Astrocyte (in vitro differentiated cells and primary cell): Measurements from ENCODE around the gene ANKMY2. TPM values are rescaled to one million over a fixed set of nuclear protein-coding genes. Genes with fewer than 3 reads are reported as not detected.

Experiments
- DNase-seq: peaks from one replicate; pipeline ENCODE4 v3.0.0-alpha.2; 2010; ENCODE audit warnings: low read depth
- FAIRE-seq: peaks from 2 replicates; lab custom pipeline; 2011; peaks lifted over from hg19 to GRCh38; lab: Jason Lieb, UNC
- H2AFZ ChIP-seq: 2 replicates; pipeline ENCODE4 v1.6.0; 2012; ENCODE audit warnings: low read depth, low read length, inconsistent platforms
- H3K27ac ChIP-seq: 2 replicates; pipeline ENCODE4 v1.5.1; 2011; ENCODE audit warnings: low read depth, low read length, inconsistent platforms
- H3K27me3 ChIP-seq: 2 replicates; pipeline ENCODE4 v1.6.0; 2011; ENCODE audit warnings: low read length, inconsistent platforms; ENCODE audit not compliant: insufficient read depth
- H3K36me3 ChIP-seq: 2 replicates; pipeline ENCODE4 v1.5.1; 2011; ENCODE audit warnings: low read length, inconsistent platforms; ENCODE audit not compliant: insufficient read depth
- H3K4me1 ChIP-seq: 2 replicates; pipeline ENCODE4 v1.5.1; 2011; ENCODE audit warnings: low read length, inconsistent platforms; ENCODE audit not compliant: insufficient read depth
- H3K4me2 ChIP-seq: 2 replicates; pipeline ENCODE4 v1.6.0; 2012; ENCODE audit warnings: low read length, inconsistent platforms
- H3K4me3 ChIP-seq: 2 replicates; pipeline ENCODE4 v1.5.1; 2011; ENCODE audit warnings: low read depth, mild to moderate bottlenecking, low read length, inconsistent platforms; ENCODE audit not compliant: insufficient read depth
- H3K79me2 ChIP-seq: 2 replicates; pipeline ENCODE4 v1.6.0; 2012; ENCODE audit warnings: mild to moderate bottlenecking, low read length, inconsistent platforms; ENCODE audit not compliant: insufficient read depth
- H3K9ac ChIP-seq: 2 replicates; pipeline ENCODE4 v1.6.0; 2012; ENCODE audit warnings: mild to moderate bottlenecking, low read length, inconsistent platforms
- H3K9me3 ChIP-seq: 2 replicates; pipeline ENCODE4 v1.5.1; 2012; ENCODE audit warnings: low read depth, mild to moderate bottlenecking, low read length, inconsistent platforms; ENCODE audit not compliant: insufficient read depth
- H4K20me1 ChIP-seq: 2 replicates; pipeline ENCODE4 v1.6.0; 2012; ENCODE audit warnings: low read length, inconsistent platforms; ENCODE audit not compliant: insufficient read depth
- H3K27ac Mint-ChIP-seq: one replicate; pipeline ENCODE4 v1.8.0; 2021; ENCODE audit warnings: mild to moderate bottlenecking, mixed read lengths; ENCODE audit not compliant: unreplicated experiment
- H3K27me3 Mint-ChIP-seq: one replicate; pipeline ENCODE4 v1.8.0; 2021; ENCODE audit warnings: low read depth, mixed read lengths; ENCODE audit not compliant: unreplicated experiment
- H3K36me3 Mint-ChIP-seq: one replicate; pipeline ENCODE4 v1.8.0; 2021; ENCODE audit warnings: low read depth, mixed read lengths; ENCODE audit not compliant: unreplicated experiment
- H3K4me1 Mint-ChIP-seq: one replicate; pipeline ENCODE4 v1.8.0; 2021; ENCODE audit warnings: low read depth, mixed read lengths; ENCODE audit not compliant: unreplicated experiment
- H3K4me3 Mint-ChIP-seq: one replicate; pipeline ENCODE4 v1.8.0; 2021; ENCODE audit warnings: mild to moderate bottlenecking, moderate library complexity, mixed read lengths; ENCODE audit not compliant: unreplicated experiment
- H3K9me3 Mint-ChIP-seq: one replicate; pipeline ENCODE4 v1.8.0; 2021; ENCODE audit warnings: mild to moderate bottlenecking, mixed read lengths; ENCODE audit not compliant: unreplicated experiment
- CTCF ChIP-seq: IDR thresholded peaks from 2 replicates; pipeline ENCODE4 v1.5.1; 2011; ENCODE audit warnings: low read depth, mild to moderate bottlenecking, inconsistent platforms, low read length, moderate library complexity; ENCODE audit not compliant: insufficient read depth
- EZH2 ChIP-seq: IDR thresholded peaks from 2 replicates; pipeline ENCODE4 v1.6.1; 2012; ENCODE audit warnings: mild to moderate bottlenecking, low read length, inconsistent platforms; ENCODE audit not compliant: insufficient read depth
- total RNA-seq: library from RNA; stranded (reverse); gene quantifications from 2 replicates; pipeline ENCODE4 v1.2.1, GENCODE V29; 2021

The ANKMY2 gene
- total RNA-seq, 1 donor from 2014 or later: 21.9 TPM

GRCh38 chr7:16670021-16670420 is 24.5 kb upstream of the ANKMY2 start:
- H3K36me3 ChIP-seq: peaks cover 12% of the 10 kb centered on the region

GRCh38 chr7:16669581-16669980 is 24.0 kb upstream of the ANKMY2 start:
- H3K4me3 Mint-ChIP-seq: no peak overlapping the region
- FAIRE-seq (peak; percentile 39), DNase-seq (peak; percentile 84)
- no peak for TF ChIP-seq CTCF
- TF ChIP-seq EZH2: no peak
- no peak overlapping the region for H3K27ac Mint-ChIP-seq
- H3K27ac ChIP-seq: peak overlapping the region; percentile 71
- no peak overlapping the region for H3K4me3 ChIP-seq
- H3K27me3 Mint-ChIP-seq: no peaks in the 10 kb centered on the region
- no peaks in the 10 kb centered on the region for H3K9me3 ChIP-seq
- no peak overlapping the region for H2AFZ ChIP-seq
- peak overlapping the region; percentile 17 for H3K9ac ChIP-seq
- H3K27me3 ChIP-seq: no peaks in the 10 kb centered on the region
- peaks cover 1% of the 10 kb centered on the region for H3K36me3 Mint-ChIP-seq
- H3K79me2 ChIP-seq: peaks cover 55% of the 10 kb centered on the region
- peaks cover 32% of the 10 kb centered on the region for H3K4me1 Mint-ChIP-seq
- H3K4me2 ChIP-seq: peak overlapping the region; percentile 47
- no peaks in the 10 kb centered on the region for H3K9me3 Mint-ChIP-seq
- peaks cover 4% of the 10 kb centered on the region for H4K20me1 ChIP-seq
- peaks cover 30% of the 10 kb centered on the region for H3K4me1 ChIP-seq
- H3K36me3 ChIP-seq: peaks cover 12% of the 10 kb centered on the region

More at GRCh38 chr7:16670021-16670420, 24.5 kb upstream of the ANKMY2 start:
- Mint-ChIP-seq H3K4me1 (peaks cover 32% of the 10 kb centered on the region), H3K27me3 (no peaks in the 10 kb centered on the region), H3K27ac (no peak overlapping the region), H3K36me3 (peaks cover 1% of the 10 kb centered on the region), H3K4me3 (no peak overlapping the region), H3K9me3 (no peaks in the 10 kb centered on the region)
- Histone ChIP-seq H4K20me1 (peaks cover 3% of the 10 kb centered on the region), H3K4me2 (peak overlapping the region; percentile 47), H3K4me1 (peaks cover 30% of the 10 kb centered on the region), H2AFZ (no peak overlapping the region), H3K27me3 (no peaks in the 10 kb centered on the region), H3K79me2 (peaks cover 50% of the 10 kb centered on the region), H3K4me3 (no peak overlapping the region), H3K9ac (peak overlapping the region; percentile 17), H3K27ac (peak overlapping the region; percentile 71), H3K9me3 (no peaks in the 10 kb centered on the region)
- FAIRE-seq: peak; percentile 87
- TF ChIP-seq EZH2 (no peak), CTCF (no peak)
- DNase-seq: peak; percentile 74

- peak overlapping the region; percentile 84 for H3K27ac Mint-ChIP-seq
- peak overlapping the region; percentile 51 for H3K9ac ChIP-seq
- H3K9me3 Mint-ChIP-seq: no peaks in the 10 kb centered on the region
- peaks cover 32% of the 10 kb centered on the region for H3K4me1 Mint-ChIP-seq
- peaks cover 61% of the 10 kb centered on the region for H3K79me2 ChIP-seq
- FAIRE-seq (no peak), DNase-seq (no peak)
- H3K9me3 ChIP-seq: no peaks in the 10 kb centered on the region
- H3K27ac ChIP-seq: peak overlapping the region; percentile 71
- H3K4me1 ChIP-seq: peaks cover 30% of the 10 kb centered on the region
- no peaks in the 10 kb centered on the region for H3K27me3 Mint-ChIP-seq
- peaks cover 8% of the 10 kb centered on the region for H3K36me3 ChIP-seq
- H4K20me1 ChIP-seq: peaks cover 8% of the 10 kb centered on the region
- TF ChIP-seq CTCF (no peak), EZH2 (no peak)
- H3K4me2 ChIP-seq: no peak overlapping the region
- peaks cover 1% of the 10 kb centered on the region for H3K36me3 Mint-ChIP-seq
- no peak overlapping the region for H2AFZ ChIP-seq
- no peak overlapping the region for H3K4me3 Mint-ChIP-seq
- no peak overlapping the region for H3K4me3 ChIP-seq
- H3K27me3 ChIP-seq: no peaks in the 10 kb centered on the region
These were observed 23.4 kb upstream of the ANKMY2 start for GRCh38 chr7:16668978-16669377.
